NOMO-1 treated with DMSO at 0.1 percent for 48 hours (cell line): ENCODE data around the gene PRR22.
A peak's percentile ranks its signal among the peaks of the same experiment; 100 is the strongest.

ENCODE experiments used
- DNase-seq: peaks from one replicate; lab custom pipeline; 2025; ENCODE audit not compliant: unreplicated experiment; lab: John Stamatoyannopoulos, UW

The PRR22 gene

DNA sequence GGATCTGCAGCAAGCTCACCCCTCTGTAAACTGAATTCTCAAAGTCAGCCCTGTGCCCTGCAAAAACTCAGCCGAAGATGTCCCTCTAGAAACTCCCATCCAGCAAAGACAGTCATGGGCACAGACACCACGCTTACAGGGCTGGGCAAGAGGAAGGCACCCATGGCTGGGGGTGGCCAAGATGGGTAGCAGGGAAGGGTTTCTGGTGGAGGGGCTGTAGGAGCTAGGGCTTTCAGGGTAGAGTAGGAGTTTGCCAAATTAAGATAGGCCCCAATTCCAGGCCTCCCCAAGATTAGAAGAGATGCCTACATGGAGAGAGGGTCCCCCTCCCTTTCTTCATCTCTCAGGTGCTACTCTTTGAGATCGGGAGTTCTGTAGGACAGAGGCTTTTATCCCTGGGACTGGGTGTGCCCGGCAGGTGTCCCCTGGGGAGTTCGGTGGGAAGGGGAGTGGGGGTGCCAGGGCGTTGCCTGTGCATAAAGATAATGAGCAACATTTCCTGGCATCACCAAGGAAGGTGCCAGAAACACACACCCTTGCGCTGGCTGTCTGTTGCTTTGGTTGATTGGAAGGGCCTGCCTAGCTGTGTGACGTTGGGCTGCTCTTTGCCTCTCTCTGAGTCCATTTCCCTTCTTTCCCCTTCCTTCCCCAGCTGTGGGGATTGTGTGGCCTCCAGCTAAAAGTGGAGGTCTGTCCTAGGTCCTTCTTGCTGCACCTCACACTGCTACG lies 29.7 kb upstream of the PRR22 start:
- DNase-seq, result no peak

DNA sequence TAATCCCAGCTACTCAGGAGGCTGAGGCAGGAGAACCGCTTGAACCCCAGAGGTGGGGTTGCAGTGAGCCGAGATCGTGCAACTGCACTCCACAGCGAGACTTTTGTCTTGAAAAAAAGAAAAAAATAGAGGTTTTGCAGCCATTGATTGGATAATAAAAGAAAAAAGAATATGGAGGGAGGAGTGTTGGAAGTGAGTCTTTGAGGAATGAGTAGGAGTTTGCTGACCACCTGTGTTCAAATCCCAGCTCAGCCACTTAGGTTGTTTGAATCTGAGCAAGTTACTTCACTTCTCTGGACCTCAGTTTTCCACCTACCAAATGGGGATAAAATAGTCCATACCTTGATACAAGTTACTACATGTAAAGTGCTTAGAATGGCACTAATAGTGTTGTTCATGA lies 26.6 kb upstream of the PRR22 start:
- no peak for DNase-seq

DNA sequence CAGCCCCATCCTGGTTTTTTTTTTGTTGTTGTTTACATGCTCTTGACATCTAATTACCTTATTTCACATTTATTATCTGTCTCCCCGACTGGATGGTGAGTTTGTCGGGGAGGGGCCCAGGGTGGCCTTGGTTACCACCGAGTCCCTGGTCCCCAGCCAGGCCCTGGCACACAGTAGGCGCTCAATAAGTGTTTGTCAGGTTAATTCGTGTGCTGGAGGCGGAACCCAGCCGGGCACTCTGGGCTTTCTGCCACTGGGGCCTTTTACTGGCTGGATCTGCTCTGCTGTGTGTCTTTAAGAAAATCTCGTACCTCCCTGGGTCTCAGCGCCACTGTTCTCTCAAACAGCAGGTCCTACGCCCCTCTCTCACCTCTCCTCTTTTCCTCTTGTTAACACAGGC lies 24.9 kb upstream of the PRR22 start:
- no peak for DNase-seq

DNA sequence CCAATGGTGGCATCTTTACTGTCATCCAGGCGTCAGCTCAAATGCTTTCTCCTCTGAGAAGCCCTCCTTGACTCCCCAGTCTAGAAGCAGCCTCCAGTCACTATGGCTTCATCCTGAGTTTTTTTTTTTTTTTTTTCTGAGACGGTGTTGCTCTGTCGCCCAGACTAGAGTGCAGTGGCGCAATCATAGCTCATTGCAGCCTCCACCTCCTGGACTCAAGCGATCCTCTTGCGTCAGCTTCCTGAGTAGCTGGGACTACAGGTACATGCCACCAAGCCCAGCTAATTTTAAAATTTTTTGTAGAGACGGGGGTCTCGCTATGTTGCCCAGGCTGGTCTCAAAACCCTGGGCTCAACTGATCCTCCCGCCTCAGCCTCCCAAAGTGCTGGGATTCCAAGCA lies 24.5 kb upstream of the PRR22 start:
- peak; percentile 65 for DNase-seq

DNA sequence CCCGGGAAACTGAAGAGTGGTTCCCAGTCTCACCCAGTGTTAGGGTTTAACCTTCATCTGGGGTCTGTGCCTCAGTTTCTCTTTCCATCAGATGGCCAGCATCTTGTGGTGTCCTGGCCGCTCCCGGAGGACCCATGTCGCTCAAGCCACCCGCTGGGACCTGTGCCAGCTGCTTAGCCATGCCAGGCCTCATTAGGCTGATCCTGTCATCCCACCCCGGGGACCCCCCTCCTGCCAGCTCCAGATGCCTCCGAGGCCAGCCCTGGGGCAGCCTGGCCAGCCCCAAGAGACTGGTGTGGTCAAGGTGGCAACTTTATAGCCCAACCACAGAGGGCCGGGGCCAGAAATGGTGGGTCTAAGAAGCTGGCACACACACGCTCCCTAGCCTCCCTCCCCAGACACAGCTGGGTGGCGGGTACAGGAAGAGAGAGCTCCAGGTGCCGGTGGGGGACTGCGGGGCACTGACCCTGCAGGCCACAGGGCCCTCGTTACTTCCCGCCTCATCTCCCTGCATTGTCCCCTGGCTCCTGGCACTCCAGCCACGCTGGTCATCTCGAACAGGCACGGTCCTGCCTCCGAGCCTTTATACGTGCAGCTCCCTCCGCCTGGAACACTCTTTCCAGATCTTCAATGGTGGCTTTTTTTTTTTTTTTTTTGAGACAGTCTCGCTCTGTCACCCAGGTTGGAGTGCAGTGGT lies 23.7 kb upstream of the PRR22 start:
- DNase-seq, result no peak

DNA sequence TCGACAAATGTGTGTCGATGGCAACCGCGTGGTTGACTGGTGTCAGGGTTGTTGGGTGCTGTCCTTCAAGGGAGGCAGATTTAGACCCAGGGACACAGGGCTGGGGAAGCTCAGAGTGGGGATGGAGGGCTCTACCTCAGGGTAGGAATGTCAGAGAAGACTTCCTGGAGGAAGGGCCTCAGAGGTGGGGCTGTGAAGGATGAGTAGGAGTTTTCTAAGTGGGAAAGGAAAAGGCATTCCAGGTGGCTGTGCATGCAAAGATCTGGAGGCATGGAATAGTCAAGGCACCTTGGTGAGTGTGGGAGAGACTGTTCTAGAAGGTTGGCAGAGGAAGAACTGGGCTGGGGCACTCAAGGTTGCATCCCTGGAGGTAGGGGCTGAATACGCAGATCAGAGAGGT lies 22.4 kb upstream of the PRR22 start:
- DNase-seq, result no peak

DNA sequence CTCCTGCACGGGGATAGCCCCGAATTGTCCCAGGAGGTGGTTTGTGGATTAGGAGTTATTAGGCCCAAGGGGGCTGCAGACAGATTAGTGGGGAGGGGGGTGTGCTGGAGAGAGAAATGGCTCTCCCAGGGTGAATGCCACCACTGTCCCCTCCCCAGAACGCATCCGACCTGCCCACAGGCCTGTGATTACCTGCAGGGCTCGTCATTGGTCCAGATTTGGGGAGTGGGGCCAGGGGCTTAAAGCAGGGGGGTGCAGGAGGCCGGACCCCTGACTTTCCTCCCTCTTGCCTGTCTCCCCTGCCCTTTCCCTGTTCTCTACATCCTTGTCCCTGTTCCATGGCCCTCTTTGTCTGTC lies 21.6 kb upstream of the PRR22 start:
- DNase-seq, result no peak

DNA sequence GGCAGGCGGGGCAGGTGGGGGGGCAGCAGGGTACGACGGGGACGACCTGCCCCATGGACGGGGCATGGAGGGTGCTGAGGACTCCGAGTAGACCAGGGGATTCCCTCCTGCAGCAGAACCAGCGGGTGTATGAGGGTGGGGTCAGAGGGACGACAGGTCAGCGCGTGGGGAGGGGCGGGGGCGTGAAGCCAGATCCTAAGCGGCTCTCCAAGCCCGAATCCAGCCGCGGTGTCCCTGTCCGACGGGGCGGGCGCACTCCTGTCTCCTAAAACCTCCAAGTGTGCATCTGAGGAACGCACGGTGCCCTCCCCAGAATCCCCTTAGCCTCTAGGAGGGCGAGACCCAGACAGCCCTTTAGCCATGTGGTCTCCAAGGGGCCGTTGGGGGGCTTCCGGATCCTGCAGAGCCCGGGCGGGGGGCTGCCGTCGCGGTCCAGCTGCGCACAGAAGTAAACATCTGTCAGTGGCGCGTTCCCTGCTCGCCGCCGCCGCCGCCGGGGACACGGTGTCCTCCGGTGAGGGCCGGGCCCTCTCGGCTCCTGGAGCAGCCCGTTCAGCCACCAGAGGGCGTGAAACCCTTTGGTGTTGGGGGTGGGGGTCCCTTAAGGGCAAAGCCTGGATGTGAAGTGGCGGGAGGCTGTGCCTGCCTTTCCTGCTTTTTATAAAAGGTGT lies 21.1 kb upstream of the PRR22 start:
- peak; percentile 35 for DNase-seq

DNA sequence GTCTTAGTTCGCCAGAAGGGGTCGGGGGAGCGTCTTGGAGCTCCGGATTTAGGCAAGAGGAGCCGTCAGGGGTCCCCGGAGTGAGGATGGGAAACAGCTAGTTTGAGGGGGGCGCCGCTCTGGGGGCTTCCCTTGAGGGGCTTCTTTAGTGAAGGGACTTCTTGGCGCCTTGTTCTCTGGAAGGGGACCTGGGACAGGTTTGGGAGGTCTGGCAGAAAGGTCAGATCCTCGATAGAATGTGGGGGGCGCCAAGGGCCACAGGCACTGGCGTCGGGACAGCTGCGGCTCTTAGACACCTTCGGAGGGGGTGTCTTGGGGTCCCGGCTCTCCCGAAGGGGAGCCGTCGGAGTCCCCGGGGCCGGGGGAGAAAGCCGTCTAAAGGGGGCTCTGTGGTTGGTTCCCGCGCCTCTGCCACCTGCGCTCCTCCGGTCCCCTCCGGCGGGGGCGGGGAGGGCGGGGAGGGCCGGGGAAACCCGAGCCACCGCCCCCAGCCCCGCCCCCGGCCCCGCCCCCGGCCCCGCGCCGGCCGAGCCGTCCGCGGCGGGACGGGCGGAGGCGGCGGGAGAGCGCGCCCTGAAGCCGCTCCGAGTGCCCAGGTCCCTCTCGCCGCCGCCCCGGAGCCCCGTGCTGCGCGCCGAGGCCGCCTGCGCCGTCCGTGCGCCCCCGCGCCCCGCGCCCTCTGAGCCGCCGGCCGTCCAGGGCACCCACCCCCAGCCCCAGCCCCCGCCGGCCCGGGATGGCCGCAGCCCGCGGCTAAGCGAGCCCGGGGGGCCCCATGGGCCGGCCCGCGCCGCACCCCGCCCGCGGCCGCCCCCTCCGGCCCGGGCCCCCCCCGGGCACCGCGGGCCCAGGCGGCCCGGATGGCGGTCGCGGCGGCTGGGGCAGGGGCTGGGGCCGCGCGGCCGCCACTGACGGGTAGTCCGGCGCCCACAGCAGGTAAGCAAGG lies 20.2 kb upstream of the PRR22 start, which contains the start of gene NRTN:
NRTN (plus strand) TSS at position 552 of the 946 bp plus-strand sequence. CDS start 19,099 bp downstream, outside the sequence.
- DNase-seq, result no peak

DNA sequence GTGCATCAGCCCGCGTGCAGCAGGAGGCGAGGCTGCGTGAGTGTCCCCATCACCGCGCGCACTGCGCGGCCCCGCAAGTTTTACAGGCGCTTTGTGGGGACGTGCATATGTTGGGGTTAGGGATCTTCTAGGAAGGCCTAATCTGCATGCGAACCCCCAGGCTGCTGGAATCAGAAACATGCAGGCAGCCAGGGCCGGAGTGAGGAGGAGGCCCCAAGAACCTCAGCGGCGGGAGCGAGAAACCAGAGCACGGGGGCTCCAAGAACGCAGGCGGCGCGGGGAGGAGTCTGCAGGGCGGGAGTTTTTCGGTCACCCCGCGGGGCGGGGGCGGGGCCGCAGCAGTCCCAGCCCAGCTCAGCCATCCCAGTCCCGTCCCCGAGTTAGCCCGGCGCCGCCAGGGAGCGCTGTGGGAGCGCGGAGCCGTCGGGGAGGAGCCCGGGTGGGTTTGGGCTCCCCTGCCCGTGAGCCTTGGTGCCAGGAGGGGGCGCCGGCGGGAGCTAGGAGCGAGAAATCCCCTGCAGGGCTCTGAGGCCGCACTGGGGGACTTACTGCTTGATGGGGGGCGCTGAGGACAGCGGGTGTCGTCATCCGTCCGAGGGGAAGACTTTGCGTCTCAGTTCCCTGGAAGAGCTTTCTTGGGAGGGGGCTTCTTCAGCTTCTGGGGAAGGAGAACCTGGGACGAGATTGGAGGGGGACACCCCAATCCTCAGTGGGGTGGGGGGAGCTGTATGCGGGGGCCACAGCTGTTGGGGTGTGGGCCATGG lies 19.4 kb upstream of the PRR22 start:
- peak; percentile 90 for DNase-seq

DNA sequence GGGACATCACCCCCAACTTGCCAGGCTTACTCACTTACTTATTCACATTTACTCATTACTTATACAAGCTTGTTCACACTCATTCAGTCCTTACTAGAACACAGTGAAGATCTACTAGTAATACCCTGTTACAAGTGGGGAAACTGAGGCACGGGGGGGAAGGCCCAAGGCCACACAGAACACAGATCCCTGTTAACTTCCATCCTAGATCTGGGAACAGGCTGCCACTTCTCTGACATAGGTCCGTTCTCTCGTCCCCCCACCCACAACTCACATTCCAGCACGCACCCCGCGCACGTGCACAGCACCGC lies 18.9 kb upstream of the PRR22 start:
- no peak for DNase-seq

DNA sequence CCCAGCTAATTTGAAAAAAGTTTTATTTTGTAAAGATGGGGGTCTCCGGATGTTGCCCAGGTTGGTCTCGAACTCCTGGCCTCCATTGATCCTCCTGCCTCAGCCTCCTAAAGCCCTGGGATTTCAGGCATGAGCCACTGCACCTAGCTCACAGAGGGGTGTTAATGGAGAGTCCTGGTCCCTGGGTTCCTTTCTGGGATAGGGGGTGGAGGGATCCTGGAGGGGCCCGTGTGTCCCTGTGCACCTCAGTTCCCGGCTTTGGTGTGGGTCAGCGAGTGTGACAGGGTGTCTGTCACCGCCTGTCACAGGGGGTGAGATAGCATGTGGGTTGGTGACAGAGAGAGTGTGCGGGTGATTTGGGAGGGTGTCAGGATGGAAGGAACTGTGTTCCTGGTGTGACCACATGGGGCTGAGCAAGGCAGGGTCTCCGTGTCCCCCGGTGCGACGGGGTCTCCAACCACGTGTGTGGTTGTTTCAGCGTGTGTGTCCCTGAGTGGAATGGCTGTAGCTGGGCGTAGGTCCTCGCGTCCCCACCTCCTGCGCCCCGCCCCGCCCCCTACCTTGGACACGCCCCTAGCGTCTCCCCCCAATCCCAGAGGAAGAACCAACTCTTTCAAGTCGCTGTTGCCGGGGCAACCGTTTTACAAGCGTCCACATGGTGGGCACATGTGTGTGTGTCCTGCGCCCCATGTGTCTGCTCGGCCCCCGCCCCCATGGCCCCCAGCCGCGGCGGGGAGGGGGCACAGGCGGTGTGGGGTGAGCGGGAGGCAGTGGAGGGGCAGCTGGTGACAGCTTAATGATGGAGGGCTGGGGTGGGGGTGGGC lies 17.5 kb upstream of the PRR22 start:
- DNase-seq, result no peak

DNA sequence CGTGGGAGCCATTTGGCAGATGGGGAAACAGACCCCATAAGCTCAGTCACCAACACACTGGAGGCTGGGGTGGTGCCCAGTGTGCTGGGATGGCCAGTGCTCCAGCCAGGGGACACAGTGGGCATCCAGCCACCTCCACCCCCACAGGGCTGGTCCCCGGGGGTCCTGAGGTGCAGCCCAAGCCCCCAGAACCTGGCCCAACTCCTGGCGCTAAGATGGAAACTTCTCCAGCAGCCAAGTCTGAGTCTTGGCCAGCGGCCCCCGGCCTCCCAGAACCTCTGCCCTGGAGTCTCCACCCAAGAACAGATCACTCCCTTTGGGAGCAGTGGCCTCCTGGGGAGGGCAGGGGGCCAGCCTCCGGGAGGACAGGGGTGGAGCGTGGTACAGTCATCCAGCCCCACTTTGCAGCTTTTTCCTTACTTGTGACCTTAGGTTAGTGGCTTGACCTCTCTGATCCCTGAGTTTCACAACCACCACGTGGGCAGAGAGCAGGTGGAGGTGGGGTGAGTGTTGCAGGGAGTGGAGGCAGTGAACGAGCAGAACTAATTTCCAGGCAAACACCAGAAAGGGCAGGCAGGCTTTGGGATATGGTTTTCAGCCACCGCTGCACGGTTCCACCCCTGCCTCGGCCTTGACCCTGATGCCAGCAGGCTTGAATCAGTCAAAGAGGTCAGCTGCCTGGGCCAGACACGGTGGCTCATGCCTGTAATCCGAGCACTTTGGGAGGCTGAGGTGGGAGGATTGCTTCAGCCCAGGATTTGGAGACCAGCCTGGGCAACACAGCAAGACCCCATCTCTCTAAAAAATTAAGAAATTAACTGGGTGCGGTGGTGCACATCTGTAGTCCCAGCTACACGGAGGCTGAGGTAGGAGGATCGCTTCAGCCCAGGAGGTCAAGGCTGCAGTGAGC lies 16.1 kb upstream of the PRR22 start:
- DNase-seq, result no peak

DNA sequence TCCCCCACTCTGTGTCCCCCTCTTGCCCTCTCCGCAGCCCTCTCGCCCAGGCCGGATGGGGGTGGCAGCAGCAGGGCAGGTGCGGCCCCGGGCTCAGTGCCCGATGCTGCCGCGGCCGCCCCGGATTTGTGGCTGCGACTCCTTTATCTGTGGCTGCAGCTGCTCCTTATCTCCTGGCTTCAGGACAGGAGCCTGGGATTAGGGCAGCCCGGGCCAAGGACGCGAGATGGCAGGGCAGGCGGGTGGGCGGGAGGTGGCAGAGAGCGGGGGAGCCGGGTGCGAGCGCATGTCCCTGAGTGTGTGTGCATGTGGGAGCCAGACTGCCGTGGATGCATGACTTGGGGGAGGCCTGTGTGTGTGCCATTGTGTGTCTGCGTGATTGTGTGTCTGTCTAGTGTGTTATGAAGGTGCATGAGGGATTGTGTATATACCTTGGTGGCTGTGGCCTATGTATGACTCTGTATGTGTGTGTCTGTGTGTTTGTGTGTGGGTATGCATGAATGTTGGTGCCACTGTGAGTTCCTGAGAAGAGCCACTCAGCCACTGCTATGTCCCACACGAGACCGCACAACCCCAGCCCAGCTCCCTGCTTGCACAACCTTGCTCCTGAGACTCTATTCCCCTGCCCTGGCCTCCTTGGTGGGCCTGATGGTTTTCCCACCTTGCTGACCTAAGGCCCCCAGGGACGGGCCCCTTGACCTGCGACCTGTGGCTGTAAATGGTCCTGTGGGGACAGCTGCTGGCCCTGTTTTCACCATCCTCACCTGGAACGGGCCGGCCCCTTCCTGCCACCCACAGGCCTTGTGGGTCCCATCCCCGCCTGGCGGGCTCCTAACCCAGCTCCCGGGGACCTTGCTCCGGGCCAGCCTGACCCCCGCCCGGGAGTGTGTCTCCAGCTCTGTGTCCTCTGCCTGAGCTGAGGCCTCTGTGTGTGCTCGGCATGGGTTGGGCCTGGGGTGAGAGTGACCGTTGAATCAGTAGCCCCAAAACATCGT lies 15.0 kb upstream of the PRR22 start:
- DNase-seq, result no peak

DNA sequence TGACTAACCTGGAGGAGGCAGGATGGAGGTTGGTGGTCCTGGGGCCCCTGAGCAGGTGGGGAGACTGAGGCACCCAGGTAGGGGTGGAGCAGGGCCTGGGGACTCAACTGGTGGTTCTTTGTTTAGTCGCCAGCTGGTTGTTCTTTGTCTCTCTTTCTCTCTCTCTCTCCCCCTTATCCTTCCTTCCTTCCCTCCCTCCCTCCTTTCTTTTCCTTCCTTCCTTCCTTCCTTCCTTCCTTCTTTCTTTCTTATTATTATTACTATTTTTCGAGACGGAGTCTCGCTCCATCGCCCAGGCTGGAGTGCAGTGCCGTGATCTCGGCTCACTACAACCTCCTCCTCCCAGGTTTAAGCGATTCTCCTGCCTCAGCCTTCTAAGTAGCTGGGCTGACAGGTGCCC lies 13.7 kb upstream of the PRR22 start:
- no peak for DNase-seq

DNA sequence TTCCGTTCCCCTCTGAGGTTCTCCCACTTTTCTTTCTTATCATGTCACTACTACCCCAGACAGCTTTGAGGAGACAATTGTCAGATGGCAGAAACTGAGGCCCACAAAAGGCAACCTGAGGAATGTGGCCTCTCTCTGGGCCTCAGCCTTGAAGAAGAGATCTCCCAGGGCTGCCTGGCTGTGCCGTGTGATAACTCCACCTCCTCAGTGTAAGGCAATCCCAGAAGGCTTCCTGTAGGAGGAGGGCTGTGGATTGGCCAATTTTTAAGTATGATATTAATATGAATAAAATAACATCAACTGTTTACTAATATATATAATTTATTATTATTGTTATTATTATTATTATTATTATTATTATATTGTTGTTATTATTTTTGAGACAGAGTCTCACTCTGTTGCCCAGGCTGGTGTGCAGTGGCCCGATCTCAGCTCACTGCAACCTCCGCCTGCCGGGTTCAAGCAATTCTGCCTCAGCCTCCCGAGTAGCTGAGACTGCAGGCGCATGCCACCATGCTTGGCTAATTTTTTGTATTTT lies 10.9 kb upstream of the PRR22 start:
- DNase-seq, result no peak

DNA sequence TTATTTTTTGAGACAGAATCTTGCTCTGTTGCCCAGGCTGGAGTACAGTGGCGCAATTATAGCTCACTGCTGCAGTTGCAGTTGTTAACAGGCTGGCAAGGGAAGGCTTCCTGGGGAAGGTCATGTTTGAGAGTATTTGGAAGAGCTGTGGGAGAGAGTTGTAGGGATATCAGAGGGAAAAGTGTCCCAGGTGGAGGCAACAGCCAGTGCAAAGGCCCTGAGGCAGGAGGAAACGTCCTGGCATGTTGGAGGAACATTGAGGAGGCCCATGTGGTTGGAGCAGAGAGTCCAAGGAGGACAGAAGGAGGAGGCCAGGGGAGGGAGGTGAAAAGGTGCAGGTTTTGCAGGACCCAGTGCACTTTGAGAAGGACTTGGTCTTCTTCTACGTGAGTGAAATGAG lies 8.6 kb upstream of the PRR22 start:
- DNase-seq, result no peak
